Stimulated activated CD8-positive, alpha-beta memory T cell treated with anti-CD3 and anti-CD28 coated beads, Interleukin-15, amount 100 ng/mL, for 24 hours (primary cell): Measurements from ENCODE around the gene CD22.

Source experiments
- DNase-seq: peaks from one replicate; pipeline ENCODE4 v3.0.0-alpha.2; 2020; ENCODE audit warnings: low read depth

The CD22 gene

DNA sequence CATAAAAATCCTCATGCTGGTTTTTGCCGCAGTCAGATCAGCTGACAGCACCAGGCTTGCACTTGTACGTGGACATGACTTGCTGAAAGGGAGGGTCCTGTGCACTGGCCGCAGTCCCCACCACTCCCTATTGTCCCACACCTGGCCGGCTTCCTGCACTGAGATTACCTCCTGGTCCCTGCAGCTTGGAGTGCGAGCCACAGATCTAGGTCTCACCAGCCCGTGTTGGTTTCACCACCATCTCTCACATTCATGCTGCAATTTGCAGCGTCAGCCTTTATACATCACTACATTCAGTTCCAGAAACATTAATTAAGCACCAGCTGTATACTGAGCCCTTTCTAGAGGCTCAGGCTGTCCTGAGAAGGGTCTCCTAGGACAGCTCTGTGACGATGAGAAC is 15.0 kb upstream of the CD22 start:
- DNase-seq = no peak

DNA sequence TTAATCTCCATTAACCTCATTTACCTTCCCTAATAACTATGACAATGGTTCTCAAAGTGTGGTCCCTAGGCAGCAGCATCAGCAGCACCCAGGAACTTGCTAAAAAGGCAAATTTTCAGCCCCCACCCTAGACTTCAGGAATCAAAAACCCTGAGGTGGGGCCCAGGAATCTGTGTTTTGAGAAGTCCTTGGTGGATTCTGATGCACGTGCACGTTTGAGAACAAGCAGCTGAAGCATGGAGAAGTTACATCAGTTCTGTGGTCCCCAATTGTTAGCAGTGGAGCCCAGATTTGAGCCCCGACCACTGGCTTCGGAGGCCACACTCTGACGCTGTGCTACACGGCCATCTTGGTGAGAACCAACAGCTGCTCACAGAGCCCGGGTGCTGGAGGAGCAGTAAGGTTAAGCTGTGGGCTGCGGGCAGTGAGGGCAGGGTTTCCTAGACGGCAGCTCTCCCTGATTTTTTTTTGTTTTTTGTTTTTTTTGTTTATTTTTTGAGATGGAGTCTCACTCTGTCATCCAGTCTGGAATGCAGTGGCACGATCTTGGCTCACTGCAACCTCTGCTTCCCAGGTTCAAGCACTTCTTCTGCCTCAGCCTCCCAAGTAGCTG is 14.0 kb upstream of the CD22 start:
- no peak for DNase-seq

DNA sequence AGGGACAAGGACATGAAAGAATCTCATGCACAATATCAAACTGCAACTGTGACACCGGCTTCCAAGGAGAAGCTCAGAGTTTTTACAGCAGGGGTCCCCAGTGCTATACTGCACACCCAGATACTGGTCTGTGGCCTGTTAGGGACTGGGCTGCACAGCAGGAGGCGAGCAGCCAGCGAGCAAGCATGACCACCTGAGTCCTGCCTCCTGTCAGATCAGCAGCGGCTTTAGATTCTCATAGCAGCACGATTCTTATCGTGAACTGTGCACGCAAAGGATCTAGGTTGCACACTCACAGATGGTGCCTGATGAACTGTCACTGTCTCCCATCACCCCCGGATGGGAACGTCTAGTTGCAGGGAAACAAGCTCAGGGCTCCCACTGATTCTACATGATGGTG is 13.1 kb upstream of the CD22 start:
- no peak for DNase-seq

DNA sequence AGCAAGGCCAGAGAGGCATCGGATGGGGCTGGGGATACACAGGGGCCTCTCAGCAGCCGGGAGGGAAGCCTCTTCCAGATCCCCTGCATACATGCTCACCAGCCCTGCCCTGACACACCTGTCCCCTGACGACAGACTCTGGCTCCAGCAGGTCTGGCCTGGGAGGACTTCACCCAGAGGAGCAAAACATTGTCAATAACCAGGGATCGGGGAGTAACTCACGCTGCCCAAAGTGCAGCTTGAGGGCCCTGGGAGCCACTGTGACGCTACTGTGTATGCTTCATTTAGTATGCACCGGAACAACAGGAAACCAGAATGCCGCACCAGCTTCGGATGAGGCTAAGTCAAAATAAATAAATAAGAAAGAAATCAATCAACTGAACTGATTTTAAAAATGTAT is 12.4 kb upstream of the CD22 start:
- DNase-seq = no peak

DNA sequence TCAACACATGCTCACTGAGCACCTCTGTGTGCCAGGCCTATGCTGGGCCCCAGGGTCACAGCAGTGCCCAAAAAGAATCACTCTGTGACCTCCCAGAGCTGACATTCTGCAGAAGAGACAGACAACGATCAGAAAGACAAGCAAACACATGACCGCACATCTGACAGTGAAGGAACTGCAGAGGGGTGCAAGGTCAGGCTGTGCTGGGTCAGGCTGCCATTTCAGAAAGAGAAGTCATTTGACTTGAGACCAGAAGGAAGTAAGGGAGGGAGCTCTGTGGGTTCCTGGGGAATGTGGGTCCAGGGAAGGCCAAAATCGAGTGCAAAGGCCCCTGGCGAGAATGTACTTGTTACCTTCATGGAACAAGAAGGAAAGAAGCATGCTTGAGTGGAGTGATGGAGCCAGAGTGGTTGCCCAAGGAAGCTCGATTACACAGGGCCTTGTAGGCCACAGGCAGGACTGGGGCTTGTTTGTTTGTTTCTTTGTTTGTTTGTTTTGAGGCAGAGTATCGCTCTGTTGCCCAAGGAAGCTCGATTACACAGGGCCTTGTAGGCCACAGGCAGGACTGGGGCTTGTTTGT is 11.4 kb upstream of the CD22 start:
- DNase-seq = no peak

DNA sequence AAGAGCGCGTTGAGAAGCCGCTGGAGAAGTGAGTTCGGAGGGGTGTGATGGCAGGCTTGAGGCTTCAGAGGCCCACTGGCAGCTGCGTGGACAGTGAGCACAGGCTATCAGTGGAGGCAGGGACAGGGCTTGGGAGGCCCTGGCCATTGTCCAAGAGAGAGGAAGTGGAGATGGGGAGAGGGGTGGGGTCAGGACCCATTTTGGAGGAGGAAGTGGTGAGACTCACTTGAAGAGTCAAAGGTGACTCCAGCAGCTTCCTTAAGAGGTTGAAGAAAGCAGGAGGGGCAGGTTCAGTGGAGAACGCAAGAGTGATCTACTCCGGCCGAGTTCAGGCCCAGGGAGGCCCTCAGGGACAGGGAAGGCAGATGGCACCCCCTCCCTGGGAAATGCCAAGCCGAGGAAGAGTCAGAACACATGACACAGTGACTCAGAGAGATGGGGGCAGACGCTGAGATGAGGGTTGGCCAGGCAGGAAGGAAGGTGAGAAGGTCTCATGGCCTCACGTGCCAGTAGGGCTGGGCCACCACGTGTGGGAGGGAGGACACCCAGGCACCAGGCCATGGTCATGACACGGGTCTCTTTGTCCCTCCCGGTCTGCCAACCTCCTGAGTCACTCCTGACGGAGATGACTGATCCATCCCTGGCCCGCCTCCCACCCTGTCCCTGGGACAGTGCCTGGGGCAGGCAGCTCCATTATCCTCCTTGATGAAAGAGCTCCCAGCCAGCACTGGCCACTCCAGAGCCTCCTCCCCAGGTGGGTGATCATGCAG is 10.1 kb upstream of the CD22 start:
- no peak for DNase-seq

DNA sequence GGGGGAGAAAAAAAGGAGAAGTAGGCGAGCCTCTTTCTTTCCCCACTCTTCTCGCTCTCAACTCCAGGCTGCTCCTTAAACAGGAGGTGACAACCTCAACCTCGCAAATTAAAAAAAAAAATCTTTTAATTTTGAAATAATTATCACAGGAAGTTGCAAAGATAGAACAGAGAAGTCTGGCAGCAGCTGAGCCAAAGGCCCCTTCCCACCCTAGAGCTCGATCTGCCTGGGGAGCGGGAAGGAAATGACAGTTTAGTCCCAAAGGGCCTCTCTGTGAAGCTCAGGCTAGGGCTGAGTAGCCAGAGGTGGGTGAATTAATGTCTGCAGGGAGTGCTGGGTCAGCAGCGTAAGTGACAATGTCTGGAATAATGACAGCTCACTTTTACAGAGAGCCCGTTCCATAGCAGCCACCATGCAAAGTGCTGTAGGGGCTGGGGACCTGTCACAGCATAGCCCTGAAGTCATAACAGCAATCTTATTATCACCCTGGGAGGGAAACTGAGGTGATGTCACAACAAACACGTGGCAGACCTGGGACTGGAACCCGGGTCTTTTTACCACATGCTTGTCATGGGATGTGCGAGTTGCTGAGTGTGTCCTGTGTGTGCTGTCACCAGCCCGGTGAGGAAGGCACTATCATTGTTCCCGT is 8.8 kb upstream of the CD22 start:
- no peak for DNase-seq

DNA sequence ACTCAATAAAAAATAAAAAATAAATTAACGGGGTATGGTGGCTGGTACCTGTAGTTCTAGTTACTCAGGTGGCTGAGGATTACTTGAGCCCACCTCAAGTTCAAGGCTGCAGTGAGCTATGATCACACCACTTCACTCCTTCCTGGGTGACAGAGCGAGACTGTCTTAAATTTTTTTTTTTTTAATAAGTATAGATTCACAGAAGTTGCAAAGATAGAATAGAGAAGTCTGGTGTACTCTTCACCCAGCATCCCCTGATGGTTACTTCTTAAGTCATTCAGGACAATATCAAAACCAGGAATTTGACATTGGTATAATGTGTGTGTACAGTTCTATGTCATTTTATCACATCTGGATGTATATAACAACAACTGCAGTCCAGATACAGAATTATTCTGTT is 7.7 kb upstream of the CD22 start:
- no peak for DNase-seq

DNA sequence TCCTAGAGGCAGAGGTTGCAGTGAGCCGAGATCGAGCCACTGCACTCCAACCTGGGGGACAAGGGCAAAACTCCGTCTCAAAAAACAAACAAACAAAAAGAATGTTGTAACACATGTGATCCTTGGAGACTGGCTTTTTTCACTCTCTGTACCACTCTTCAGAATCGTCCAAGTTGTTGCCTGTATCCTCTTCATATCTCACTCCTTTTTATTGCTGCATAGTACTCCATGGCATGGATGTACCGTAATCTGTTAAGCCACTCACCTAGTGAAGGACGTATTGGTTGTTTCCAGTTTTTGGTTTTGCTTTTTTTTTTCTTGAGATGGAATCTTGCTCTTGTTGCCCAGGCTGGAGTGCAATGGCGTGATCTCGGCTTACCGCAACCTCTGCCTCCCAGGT is 7.0 kb upstream of the CD22 start:
- no peak for DNase-seq

DNA sequence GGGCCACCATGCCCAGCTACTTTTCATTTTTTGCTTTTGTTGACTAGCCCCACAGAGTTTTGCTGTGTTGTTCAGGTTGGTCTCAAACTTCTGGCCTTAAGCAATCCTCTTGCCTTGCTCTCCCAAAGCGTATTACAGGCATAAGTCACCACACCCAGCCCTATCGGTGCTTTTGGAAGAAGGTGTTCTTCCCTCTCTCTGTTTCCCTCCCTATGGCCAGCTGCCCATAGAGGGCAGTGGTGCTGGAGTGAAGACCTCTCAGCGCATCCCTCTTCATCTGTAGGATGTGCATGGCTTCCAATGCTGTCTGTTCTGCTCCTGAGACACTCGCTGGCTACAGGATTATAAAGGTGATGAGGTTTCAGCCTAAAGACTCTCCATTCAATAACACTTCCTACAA is 1.3 kb upstream of the CD22 start:
- no peak for DNase-seq

DNA sequence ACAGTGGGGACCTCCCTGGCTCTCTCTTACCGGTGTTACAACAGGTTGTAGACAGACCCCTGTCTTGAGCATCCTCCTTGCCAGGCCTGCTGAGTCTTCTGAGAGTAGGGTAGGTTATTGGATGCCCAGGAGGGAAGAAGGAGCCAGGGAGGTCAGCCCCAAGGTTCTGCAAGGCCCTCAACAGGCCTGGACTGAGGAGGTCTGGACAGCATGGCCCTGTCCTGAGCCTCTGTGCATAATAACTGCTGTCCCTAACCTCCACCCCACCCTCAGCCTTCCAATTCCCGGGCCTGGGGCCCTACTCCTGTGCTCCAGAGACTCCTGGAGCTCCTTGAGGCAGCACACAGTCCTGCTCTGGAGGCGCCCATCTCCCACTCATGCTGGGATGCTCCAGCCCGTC is 336 bp downstream of the CD22 start:
- DNase-seq = no peak

DNA sequence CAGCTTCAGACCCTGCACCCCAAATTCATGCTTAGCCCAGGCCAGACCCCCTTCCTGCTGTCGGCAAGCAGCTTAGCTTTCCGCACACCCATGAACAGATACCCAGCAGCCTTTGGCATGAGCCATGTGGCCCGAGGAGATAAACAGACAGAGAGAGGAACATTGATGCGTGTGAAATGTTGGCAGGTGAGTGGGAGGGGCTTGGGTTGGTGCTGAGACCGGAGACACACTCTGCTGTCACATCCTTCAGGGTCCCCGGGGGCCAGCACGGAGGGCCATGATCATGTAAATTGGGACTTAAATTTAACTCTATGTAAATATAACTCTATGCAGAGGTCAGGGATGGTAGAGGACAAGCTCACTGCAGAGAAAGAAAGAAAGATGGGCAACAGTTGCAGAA is 1.5 kb downstream of the CD22 start:
- no peak for DNase-seq

DNA sequence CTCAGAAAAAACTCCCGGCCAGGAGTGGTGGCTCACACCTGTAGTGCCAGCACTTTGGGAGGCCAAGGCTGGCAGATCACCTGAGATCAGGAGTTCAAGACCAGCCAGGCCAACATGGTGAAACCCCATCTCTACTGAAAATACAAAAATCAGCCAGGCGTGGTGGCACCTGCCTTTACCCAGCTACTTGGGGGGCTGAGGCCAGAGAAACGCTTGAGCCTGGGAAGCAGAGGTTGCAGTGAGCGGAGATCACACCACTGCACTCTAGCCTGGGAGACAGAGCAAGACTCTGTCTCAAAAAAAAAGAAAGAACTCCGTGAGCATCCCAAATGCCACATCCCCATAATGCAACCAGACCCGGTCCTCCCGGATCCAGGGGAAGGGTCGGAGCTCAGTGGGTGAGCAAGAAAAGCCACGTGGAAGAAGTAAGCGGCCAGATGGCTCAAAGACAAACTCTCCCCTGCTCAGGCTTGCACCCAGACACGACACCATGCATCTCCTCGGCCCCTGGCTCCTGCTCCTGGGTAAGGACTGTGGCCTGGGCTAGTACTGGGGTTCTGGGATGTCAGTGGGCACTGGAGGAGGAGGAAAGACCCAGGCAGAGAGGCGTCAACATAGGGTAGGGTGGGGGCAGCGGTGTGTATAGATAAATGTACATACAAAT is 2.7 kb downstream of the CD22 start:
- no peak for DNase-seq

DNA sequence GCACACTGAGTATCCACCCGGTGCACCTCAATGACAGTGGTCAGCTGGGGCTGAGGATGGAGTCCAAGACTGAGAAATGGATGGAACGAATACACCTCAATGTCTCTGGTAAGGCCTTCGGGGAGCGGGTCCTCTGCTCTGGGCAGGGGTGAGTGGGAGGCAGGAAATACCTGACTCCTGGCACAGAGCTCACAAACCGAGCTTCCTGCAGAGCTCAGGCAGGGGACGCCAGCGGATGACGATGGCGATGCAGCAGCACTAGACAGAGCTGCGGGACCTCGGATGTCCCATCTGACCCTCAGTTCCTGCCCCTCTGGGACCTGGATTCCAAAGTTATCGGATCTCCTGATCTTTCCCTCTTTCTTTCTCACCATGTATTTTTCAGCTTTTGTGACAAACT is 3.8 kb downstream of the CD22 start:
- DNase-seq = no peak

DNA sequence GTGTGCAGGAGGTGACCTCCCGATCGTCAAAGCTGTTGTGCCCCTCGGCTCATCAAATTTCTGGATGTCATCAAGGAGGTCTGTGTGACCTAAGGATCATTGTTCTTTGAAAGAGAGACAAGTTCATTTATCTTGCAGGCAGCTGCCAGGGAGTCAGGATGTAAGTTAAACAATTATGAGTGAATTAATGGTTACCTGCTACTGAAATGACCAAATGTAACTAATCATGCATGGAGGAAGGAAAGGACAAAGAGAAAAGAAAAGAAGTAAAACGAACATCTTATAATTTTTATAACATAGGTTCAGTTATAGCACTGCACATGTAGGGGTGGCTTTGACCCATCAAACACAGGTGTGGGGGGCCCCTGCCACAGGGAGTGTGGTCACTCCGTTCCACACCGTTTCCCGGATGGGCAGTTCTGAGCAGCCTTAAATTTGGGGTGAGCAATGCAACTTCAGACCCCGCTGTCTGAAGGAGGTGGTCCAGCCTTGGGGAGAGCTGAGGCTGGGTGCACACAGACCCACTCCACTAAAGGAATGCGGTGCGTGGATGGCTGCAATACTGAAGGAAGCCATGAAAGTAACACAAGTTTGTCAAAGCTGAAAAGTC is 5.3 kb downstream of the CD22 start:
- DNase-seq = no peak

DNA sequence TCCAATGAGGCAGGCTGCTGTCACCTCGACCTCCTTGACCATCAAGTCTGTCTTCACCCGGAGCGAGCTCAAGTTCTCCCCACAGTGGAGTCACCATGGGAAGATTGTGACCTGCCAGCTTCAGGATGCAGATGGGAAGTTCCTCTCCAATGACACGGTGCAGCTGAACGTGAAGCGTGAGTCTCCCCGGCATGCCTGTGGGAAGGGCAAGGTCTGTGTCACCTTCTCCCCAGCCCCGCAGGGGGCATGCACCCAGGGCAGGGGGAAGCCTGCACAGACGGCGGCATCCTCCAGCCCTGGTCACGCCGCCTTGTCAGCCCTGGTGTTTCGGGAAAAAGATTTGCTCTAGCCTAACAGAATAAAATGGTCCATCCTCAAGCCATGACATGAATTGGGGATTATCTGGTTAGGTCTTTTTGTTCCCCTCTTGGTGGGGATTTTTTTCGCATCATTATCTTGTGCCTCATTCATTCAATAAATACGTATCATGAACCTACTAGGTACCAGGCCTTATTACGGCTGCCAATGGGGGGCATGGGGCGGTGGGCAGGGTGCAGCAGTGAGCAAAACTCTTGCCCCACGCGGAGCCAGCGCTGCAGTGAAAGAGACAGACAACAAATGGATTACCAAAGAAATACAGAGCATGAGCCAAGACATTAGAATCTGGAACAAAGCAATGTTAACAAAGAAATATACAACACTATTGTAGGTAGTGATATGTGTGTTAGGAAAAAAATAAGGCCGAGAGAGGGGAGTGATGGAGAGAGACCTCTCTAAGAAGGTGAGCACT is 7.4 kb downstream of the CD22 start:
- no peak for DNase-seq

DNA sequence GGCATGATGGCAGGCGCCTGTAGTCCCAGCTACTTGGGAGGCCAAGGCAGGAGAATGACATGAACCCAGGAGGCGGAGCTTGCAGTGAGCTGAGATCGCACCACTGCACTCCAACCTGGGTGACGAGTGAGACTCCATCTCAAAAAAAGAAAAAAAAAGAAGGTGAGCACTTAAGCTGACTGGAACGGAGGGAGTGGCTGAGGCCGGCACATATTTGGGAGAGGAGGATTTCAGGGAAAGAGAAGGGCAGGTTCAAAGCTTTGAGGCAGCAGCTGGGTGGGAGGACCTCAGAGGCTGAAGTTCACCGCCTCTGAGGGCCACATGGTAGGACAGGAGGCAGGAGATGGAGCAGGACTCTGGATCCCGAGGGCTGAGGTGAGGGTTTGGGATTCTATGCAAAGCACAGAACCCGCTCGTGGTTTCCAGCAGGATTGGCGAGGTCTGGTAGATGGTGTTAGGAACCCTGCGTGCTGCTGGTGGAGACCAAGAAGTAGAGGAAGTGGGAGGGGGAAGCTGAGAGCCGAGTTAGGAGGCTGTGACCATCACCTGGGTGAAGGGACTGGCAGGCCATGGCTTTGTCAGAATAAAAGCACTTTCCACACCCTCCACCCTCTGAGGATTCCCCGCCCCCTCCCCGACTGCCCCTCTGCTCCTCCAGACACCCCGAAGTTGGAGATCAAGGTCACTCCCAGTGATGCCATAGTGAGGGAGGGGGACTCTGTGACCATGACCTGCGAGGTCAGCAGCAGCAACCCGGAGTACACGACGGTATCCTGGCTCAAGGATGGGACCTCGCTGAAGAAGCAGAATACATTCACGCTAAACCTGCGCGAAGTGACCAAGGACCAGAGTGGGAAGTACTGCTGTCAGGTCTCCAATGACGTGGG is 8.4 kb downstream of the CD22 start:
- DNase-seq = no peak

DNA sequence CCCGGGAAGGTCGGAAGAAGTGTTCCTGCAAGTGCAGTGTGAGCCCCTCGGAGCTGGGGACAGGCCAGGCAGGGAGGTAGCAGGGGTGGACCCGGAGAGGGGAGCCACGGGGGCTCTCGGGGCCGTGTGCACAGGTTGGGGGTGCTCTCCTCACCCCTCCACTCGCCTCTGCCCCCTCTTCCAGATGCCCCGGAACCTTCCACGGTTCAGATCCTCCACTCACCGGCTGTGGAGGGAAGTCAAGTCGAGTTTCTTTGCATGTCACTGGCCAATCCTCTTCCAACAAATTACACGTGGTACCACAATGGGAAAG is 9.0 kb downstream of the CD22 start:
- DNase-seq = no peak

DNA sequence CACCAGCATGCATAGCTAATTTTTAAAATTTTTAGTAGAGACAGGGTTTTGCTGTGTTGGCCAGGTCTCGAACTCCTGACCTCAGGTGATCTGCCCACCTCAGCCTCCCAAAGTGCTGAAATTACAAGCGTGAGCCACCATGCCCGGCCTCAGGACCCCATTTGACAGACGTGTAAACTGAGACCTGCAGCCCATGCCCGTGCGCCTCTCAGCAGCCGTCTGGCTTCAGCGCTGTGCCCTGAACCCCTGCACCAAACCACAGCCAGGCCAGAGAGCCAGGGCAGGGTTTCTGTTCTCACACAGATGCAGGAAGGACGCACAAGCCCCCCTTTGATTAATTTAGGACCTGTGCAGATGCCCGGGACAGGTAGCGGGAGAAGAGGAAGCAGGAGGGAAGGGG is 11.4 kb downstream of the CD22 start:
- DNase-seq = no peak

DNA sequence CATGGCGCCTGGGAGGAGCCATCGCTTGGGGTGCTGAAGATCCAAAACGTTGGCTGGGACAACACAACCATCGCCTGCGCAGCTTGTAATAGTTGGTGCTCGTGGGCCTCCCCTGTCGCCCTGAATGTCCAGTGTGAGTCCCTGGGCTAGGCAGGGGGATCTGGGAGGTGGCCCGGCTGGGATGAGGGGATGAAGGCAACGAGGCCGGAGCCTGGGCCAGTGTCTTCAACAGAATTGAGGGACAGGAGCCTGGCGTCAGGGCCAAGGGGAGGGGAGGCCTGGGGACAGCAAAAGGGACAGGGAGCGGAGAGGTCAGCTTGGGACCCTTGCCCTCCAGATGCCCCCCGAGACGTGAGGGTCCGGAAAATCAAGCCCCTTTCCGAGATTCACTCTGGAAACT is 12.0 kb downstream of the CD22 start:
- no peak for DNase-seq
